Right lobe of liver (tissue), 6 donors: ENCODE results near the gene TENM3. TPM values are rescaled to one million over a fixed set of nuclear protein-coding genes. Genes with fewer than 3 reads are reported as not detected.

Experiments
- ATAC-seq, 4 donors: fragments of 200-7000 bp; cut with Tn5 transposase; one replicate each; pipeline ENCODE4 v1.9.1; 2020; ENCODE audit warnings: mild to moderate bottlenecking in 4 of 4, moderate library complexity in 4 of 4
- DNase-seq, 3 donors: peaks; one replicate each; pipeline ENCODE4 v3.0.0-alpha.2; 2020
- H3K27ac ChIP-seq, 3 donors: fragments of 200-600 bp; one replicate each; pipeline ENCODE4 v1.8.0; 2022
- H3K27me3 ChIP-seq, 2 donors: fragments of 200-600 bp; one replicate each; pipeline ENCODE4 v1.8.0; 2022
- H3K36me3 ChIP-seq, 4 donors: fragments of 200-600 bp; sonication (generic) in 1 of 4; one replicate each; pipeline versions ENCODE4 v1.5.1 to v1.8.0; 2017 to 2022; ENCODE audit warnings: control low read depth in 1 of 4
- H3K4me1 ChIP-seq, 4 donors: fragments of 200-600 bp; sonication (generic) in 1 of 4; one replicate each; pipeline versions ENCODE4 v1.5.1 to v1.8.0; 2017 to 2022; ENCODE audit warnings: control low read depth in 1 of 4
- H3K4me3 ChIP-seq, 3 donors: fragments of 200-600 bp; one replicate each; pipeline ENCODE4 v1.8.0; 2022
- H3K9me3 ChIP-seq, 4 donors: fragments of 200-600 bp; sonication (generic) in 1 of 4; one replicate each; pipeline versions ENCODE4 v1.5.1 to v1.8.0; 2017 to 2022; ENCODE audit warnings: control low read depth in 1 of 4
- POLR2A ChIP-seq: fragments of 450-650 bp; IDR thresholded peaks from one replicate; pipeline ENCODE4 v1.6.1; 2017; ENCODE audit warnings: antibody characterized with exemption, mild to moderate bottlenecking
- WGBS: methylation state at CpG from one replicate; pipeline ENCODE4 v1.1.6; 2018; ENCODE audit warnings: low coverage, low lambda C conversion rate; ENCODE audit not compliant: insufficient coverage; ENCODE audit errors: missing lambda C conversion rate; 5-methylcytosine and 5-hydroxymethylcytosine counted together
- intact Hi-C, 2 donors: fragments of 100-400 bp; cut with DNase I; formaldehyde crosslinking; loops; one replicate each; pipeline versions ENCODE4 v1.11.2 to v1.14.1; 2022
- total RNA-seq, 6 experiments: library from RNA; depleted of rRNA in 2 of 6; stranded (reverse); fragments of >200 nt in 2 of 6; fragmentation: NEBNext Ultra II Directional in 3 of 6; extraction: Animal tissue kit (Norgen Biotek cat#: 25700) in 3 of 6; gene quantifications; one replicate each; pipeline versions ENCODE4 v1.1.0 to v1.2.4, GENCODE V29; 2016 to 2023
- TF ChIP-seq, protein P1 (sequence below), 4 donors: fragments of 200-600 bp in 3 of 4; fragments of 450-650 bp in 1 of 4; IDR thresholded peaks; one replicate each; pipeline versions ENCODE4 v1.5.1 to v1.8.0; 2016 to 2022; ENCODE audit warnings: antibody characterized with exemption in 4 of 4, mild to moderate bottlenecking in 2 of 4
- donor health status: DM: no; HTN: yes; CAD: no.
- donor health status: DM: no; HTN: no; CAD: no.
- donor health status: DM: no; HTN: no; CAD: no.
- donor health status: DM: no; HTN: yes; CAD: no.
- donor health status: DM: no; HTN: yes; CAD: no.

Gene TENM3
- total RNA-seq, 6 experiments from 2014 or later: 0.06 to 3.0 (median 1.1) TPM

DNA sequence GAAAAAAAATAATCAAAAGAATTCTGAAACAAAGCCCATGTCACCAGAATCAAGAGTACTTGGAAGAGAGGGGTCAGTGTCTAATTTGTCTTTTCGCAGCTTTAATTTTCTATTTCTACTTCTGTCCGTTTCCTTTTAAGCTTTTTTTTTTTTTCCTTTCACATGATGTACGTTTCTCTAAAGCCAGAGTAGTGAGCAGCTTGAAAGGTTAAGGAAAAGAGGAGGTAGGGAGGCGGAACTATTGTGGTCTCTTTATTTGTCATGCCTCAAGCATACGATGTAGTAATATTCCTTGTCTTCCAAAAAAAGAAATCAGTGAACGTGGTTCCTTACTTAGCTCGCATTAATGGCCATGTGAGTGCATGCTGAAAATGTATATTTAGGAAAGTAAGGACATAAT lies 311.5 kb downstream of the TENM3 start:
- intact Hi-C loops: no loop called here
- H3K27ac ChIP-seq: no peak overlapping the region
- DNase-seq: no peak
- ATAC-seq: no peak
- H3K4me3 ChIP-seq: no peak overlapping the region
- H3K36me3 ChIP-seq: no peaks in the 10 kb centered on the region
- no peaks in the 10 kb centered on the region for H3K9me3 ChIP-seq
- no peaks in the 10 kb centered on the region for H3K4me1 ChIP-seq
- no peak for TF ChIP-seq POLR2A
- TF ChIP-seq, protein P1, sequence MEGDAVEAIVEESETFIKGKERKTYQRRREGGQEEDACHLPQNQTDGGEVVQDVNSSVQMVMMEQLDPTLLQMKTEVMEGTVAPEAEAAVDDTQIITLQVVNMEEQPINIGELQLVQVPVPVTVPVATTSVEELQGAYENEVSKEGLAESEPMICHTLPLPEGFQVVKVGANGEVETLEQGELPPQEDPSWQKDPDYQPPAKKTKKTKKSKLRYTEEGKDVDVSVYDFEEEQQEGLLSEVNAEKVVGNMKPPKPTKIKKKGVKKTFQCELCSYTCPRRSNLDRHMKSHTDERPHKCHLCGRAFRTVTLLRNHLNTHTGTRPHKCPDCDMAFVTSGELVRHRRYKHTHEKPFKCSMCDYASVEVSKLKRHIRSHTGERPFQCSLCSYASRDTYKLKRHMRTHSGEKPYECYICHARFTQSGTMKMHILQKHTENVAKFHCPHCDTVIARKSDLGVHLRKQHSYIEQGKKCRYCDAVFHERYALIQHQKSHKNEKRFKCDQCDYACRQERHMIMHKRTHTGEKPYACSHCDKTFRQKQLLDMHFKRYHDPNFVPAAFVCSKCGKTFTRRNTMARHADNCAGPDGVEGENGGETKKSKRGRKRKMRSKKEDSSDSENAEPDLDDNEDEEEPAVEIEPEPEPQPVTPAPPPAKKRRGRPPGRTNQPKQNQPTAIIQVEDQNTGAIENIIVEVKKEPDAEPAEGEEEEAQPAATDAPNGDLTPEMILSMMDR (IDR thresholded peaks at IDR 0.05): no peak
- H3K27me3 ChIP-seq: no peaks in the 10 kb centered on the region
- WGBS: 63% methylated on average over 7 of the region's 7 CpGs

DNA sequence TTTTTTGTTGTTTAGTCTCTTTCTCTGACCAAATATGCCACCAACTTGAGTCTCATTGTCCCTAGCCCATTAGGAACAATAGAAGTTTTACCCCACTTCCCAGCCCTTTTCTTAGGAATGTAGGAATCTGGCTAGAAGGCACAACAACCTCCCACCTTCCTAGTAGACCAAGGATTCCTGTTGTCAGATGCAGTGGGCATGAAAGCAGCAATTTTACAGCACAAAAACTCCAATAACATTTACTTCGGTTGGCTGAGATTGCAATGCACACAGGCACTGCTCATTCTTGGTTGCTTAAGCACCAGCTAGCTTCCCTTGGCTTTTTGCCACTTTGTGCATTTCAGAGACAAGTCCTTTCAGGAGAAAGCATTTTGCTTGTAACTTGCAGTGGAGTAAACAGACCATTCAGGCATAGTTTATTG lies 312.8 kb downstream of the TENM3 start:
- 75% methylated on average over 1 of the region's 1 CpG for WGBS
- Histone ChIP-seq H3K27ac (no peak overlapping the region), H3K27me3 (no peaks in the 10 kb centered on the region), H3K4me1 (no peaks in the 10 kb centered on the region), H3K4me3 (no peak overlapping the region), H3K36me3 (no peaks in the 10 kb centered on the region), H3K9me3 (no peaks in the 10 kb centered on the region)
- no peak for DNase-seq
- TF ChIP-seq POLR2A: no peak
- TF ChIP-seq, protein P1 (IDR thresholded peaks at IDR 0.05): no peak
- no peak for ATAC-seq
- intact Hi-C loops: no loop called here

DNA sequence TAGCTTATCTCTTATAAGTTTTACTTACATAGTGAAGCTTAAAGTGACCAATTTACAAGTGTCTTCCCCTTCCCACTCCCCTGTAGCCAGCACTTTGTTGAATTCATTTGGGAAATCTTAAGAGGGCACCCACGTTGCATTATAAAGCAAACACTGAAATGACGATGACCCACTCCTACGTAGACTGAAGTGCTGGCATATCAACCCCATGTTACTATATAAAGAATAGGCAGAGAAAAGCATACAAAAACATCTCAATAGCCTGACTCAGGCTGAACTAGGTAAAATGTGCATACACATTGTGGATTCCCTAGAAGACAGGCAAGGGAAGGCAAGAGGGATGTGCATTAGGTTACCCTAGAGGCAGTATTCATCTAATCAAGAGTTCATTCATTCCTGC lies 313.4 kb downstream of the TENM3 start:
- Histone ChIP-seq H3K27ac (no peak overlapping the region), H3K9me3 (no peaks in the 10 kb centered on the region), H3K36me3 (no peaks in the 10 kb centered on the region), H3K4me3 (no peak overlapping the region), H3K27me3 (no peaks in the 10 kb centered on the region), H3K4me1 (no peaks in the 10 kb centered on the region)
- ATAC-seq (no peak), DNase-seq (no peak)
- WGBS: 68% methylated on average over 3 of the region's 3 CpGs
- no peak for TF ChIP-seq POLR2A
- TF ChIP-seq, protein P1 (IDR thresholded peaks at IDR 0.05): no peak
- intact Hi-C loops: no loop called here

DNA sequence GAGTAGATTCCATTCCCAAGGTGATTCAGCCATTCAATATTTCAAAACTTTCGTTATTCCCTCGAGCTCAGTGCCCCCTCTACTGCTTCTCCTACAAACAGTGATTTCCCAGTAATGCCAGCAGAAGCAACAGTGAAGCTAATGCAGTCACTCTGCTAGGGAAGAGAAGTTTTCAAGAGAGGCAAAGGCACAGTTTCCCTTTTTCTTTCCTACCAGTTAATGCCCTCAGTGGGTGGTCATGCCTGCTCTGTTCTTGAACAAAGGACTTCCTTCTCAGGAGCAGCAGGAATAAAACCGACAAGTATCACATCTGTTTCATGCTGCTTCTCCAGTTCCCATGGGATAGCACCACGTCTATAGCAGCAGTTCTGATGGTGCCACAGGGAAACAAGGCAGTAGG lies 317.2 kb downstream of the TENM3 start:
- intact Hi-C loops: no loop called here
- no peaks in the 10 kb centered on the region for H3K9me3 ChIP-seq
- H3K4me1 ChIP-seq: no peaks in the 10 kb centered on the region
- DNase-seq: no peak
- H3K27me3 ChIP-seq: no peaks in the 10 kb centered on the region
- TF ChIP-seq POLR2A: no peak
- TF ChIP-seq, protein P1 (IDR thresholded peaks at IDR 0.05): no peak
- H3K27ac ChIP-seq: no peak overlapping the region
- WGBS: 27% methylated on average over 4 of the region's 4 CpGs
- ATAC-seq: no peak
- no peak overlapping the region for H3K4me3 ChIP-seq
- no peaks in the 10 kb centered on the region for H3K36me3 ChIP-seq

DNA sequence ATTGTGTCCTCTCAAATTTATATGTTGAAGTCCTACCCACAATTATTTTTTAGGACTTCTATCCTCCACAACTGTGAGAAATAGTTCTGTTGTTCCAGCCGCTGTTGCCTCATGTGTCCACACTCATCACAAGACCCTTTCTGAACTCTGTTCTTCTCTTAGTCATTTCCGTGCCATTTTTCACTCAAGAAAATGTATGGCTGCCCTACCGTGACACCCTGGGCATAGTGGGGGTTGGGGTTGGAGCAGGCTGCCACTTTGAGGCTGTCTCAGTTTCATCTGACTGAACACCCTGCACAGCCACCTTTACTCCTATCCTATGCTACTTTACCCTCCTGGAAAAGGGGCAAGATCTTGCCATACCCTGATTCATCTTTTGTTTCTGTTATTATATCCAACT lies 319.1 kb downstream of the TENM3 start:
- TF ChIP-seq, protein P1 (IDR thresholded peaks at IDR 0.05): no peak
- TF ChIP-seq POLR2A: no peak
- no peak overlapping the region for H3K27ac ChIP-seq
- ATAC-seq (no peak), DNase-seq (no peak)
- intact Hi-C loops: no loop called here
- H3K4me1 ChIP-seq: no peaks in the 10 kb centered on the region
- H3K36me3 ChIP-seq: no peaks in the 10 kb centered on the region
- WGBS: 66% methylated on average over 3 of the region's 3 CpGs
- no peak overlapping the region for H3K4me3 ChIP-seq
- H3K27me3 ChIP-seq: no peaks in the 10 kb centered on the region
- no peaks in the 10 kb centered on the region for H3K9me3 ChIP-seq
